H9 (cell line): ENCODE measurements around the gene PLEKHA8. TPM values are rescaled to one million over a fixed set of nuclear protein-coding genes. Genes with fewer than 3 reads are reported as not detected.

Experiments used
- DNase-seq: peaks from one replicate; pipeline ENCODE4 v3.0.0-alpha.2; 2017
- H2AFZ ChIP-seq: one replicate; pipeline ENCODE4 v1.6.1; 2013; ENCODE audit warnings: mild to moderate bottlenecking, low read length, control low read depth, moderate library complexity
- H2AK5ac ChIP-seq: 2 replicates; pipeline ENCODE4 v1.6.1; 2013; ENCODE audit warnings: low read length, control low read depth, mixed read lengths; ENCODE audit not compliant: insufficient read length
- H2BK120ac ChIP-seq: one replicate; pipeline ENCODE4 v1.6.1; 2013; ENCODE audit warnings: low read depth, mild to moderate bottlenecking, low read length, control low read depth, inconsistent platforms; ENCODE audit not compliant: poor library complexity, severe bottlenecking
- H2BK12ac ChIP-seq: 2 replicates; pipeline ENCODE4 v1.6.1; 2013; ENCODE audit warnings: low read length, control low read depth, mixed read lengths, low read depth; ENCODE audit not compliant: insufficient read length
- H2BK15ac ChIP-seq: 2 replicates; pipeline ENCODE4 v1.6.1; 2013; ENCODE audit warnings: low read depth, low read length, control low read depth
- H2BK20ac ChIP-seq: one replicate; pipeline ENCODE4 v1.6.1; 2013; ENCODE audit warnings: low read depth, mild to moderate bottlenecking, low read length, control low read depth, inconsistent platforms; ENCODE audit not compliant: poor library complexity, severe bottlenecking
- H2BK5ac ChIP-seq: 2 replicates; pipeline ENCODE4 v1.6.1; 2013; ENCODE audit warnings: low read length, control low read depth, mixed read lengths; ENCODE audit not compliant: insufficient read length
- H3K14ac ChIP-seq: 2 replicates; pipeline ENCODE4 v1.6.1; 2013; ENCODE audit warnings: low read length, control low read depth; ENCODE audit not compliant: insufficient read depth
- H3K18ac ChIP-seq: 2 replicates; pipeline ENCODE4 v1.6.1; 2013; ENCODE audit warnings: low read depth, mild to moderate bottlenecking, mixed read lengths, low read length, control low read depth; ENCODE audit not compliant: insufficient read length
- H3K23ac ChIP-seq: 2 replicates; pipeline ENCODE4 v1.6.1; 2013; ENCODE audit warnings: low read length, control low read depth, mixed read lengths, low read depth; ENCODE audit not compliant: insufficient read length
- H3K23me2 ChIP-seq: 2 replicates; pipeline ENCODE4 v1.6.1; 2013; ENCODE audit warnings: low read depth, mild to moderate bottlenecking, mixed read lengths, low read length, control low read depth; ENCODE audit not compliant: insufficient read length, poor library complexity, severe bottlenecking
- H3K27ac ChIP-seq: 2 replicates; pipeline ENCODE4 v1.5.1; 2013; ENCODE audit warnings: low read length, control low read depth, mixed read lengths, low read depth; ENCODE audit not compliant: insufficient read length
- H3K27me3 ChIP-seq: 2 replicates; pipeline ENCODE4 v1.6.1; 2013; ENCODE audit warnings: low read length, control low read depth, inconsistent platforms; ENCODE audit not compliant: insufficient read depth
- H3K4ac ChIP-seq: 2 replicates; pipeline ENCODE4 v1.6.1; 2013; ENCODE audit warnings: low read depth, mild to moderate bottlenecking, control low read depth, inconsistent platforms, low read length, moderate library complexity
- H3K4me1 ChIP-seq: 2 replicates; pipeline ENCODE4 v1.6.1; 2013; ENCODE audit warnings: low read length, control low read depth, inconsistent platforms; ENCODE audit not compliant: insufficient read depth
- H3K4me2 ChIP-seq: 2 replicates; pipeline ENCODE4 v1.6.1; 2013; ENCODE audit warnings: low read length, control low read depth, mixed read lengths; ENCODE audit not compliant: insufficient read length, insufficient read depth
- H3K56ac ChIP-seq: 2 replicates; pipeline ENCODE4 v1.6.1; 2013; ENCODE audit warnings: low read depth, mild to moderate bottlenecking, mixed read lengths, low read length, control low read depth; ENCODE audit not compliant: insufficient read length
- H3K79me1 ChIP-seq: 2 replicates; pipeline ENCODE4 v1.6.1; 2013; ENCODE audit warnings: low read depth, mild to moderate bottlenecking, moderate library complexity, low read length, control low read depth, inconsistent platforms; ENCODE audit not compliant: insufficient read depth, poor library complexity, severe bottlenecking
- H3K79me2 ChIP-seq: 2 replicates; pipeline ENCODE4 v1.6.1; 2013; ENCODE audit warnings: low read length, control low read depth, inconsistent platforms; ENCODE audit not compliant: insufficient read depth
- H3K9ac ChIP-seq: 2 replicates; pipeline ENCODE4 v1.6.1; 2013; ENCODE audit warnings: low read length, control low read depth, mixed read lengths; ENCODE audit not compliant: insufficient read length; ENCODE audit errors: extremely low read depth
- H3K9me3 ChIP-seq: one replicate; pipeline ENCODE4 v1.6.1; 2013; ENCODE audit warnings: low read depth, low read length, inconsistent platforms; ENCODE audit not compliant: control insufficient read depth
- H3T11ph ChIP-seq: one replicate; pipeline ENCODE4 v1.6.1; 2013; ENCODE audit warnings: mild to moderate bottlenecking, low read length, control low read depth, inconsistent platforms
- H4K20me1 ChIP-seq: one replicate; pipeline ENCODE4 v1.6.1; 2013; ENCODE audit not compliant: control insufficient read depth, insufficient read length, insufficient read depth
- H4K5ac ChIP-seq: 2 replicates; pipeline ENCODE4 v1.6.1; 2013; ENCODE audit warnings: low read depth, mild to moderate bottlenecking, mixed read lengths, low read length, control low read depth; ENCODE audit not compliant: insufficient read length
- H4K8ac ChIP-seq: replicated peaks from 2 replicates; pipeline ENCODE4 v1.6.1; 2013; ENCODE audit warnings: low read length, control low read depth, mixed read lengths, low read depth; ENCODE audit not compliant: insufficient read length
- H4K91ac ChIP-seq: 2 replicates; pipeline ENCODE4 v1.6.1; 2013; ENCODE audit warnings: low read depth, mild to moderate bottlenecking, moderate library complexity, mixed read lengths, low read length, control low read depth; ENCODE audit not compliant: insufficient read length
- H3K27ac Mint-ChIP-seq, 3 experiments: 2 replicates in 2 of 3; 3 replicates in 1 of 3; pipeline ENCODE4 v1.8.0; 2020 to 2021; ENCODE audit warnings: mixed read lengths in 3 of 3, mild to moderate bottlenecking in 1 of 3, moderate library complexity in 1 of 3
- H3K27me3 Mint-ChIP-seq: 2 replicates; pipeline ENCODE4 v1.8.0; 2021; ENCODE audit warnings: low read depth, mild to moderate bottlenecking, moderate library complexity, mixed read lengths
- H3K36me3 Mint-ChIP-seq, 3 experiments: 2 replicates in 2 of 3; 3 replicates in 1 of 3; pipeline ENCODE4 v1.8.0; 2020 to 2021; ENCODE audit warnings: low read depth in 3 of 3, mixed read lengths in 3 of 3; ENCODE audit not compliant: insufficient read depth in 1 of 3
- H3K4me1 Mint-ChIP-seq, 2 experiments: 2 replicates each; pipeline ENCODE4 v1.8.0; 2020; ENCODE audit warnings: mixed read lengths in 2 of 2
- H3K4me3 Mint-ChIP-seq, 2 experiments: 2 replicates in 1 of 2; 3 replicates in 1 of 2; pipeline ENCODE4 v1.8.0; 2020 to 2021; ENCODE audit warnings: mild to moderate bottlenecking in 2 of 2, mixed read lengths in 2 of 2, moderate library complexity in 1 of 2
- H3K9me3 Mint-ChIP-seq, 2 experiments: 2 replicates in 1 of 2; 3 replicates in 1 of 2; pipeline ENCODE4 v1.8.0; 2020; ENCODE audit warnings: mild to moderate bottlenecking in 2 of 2, mixed read lengths in 2 of 2, moderate library complexity in 1 of 2
- WGBS: extraction: QIAGEN DNeasy Blood & Tissue Kit; methylation state at CpG from one replicate; pipeline ENCODE4 v1.1.7; 2013; ENCODE audit warnings: missing lambda C conversion rate, low lambda C conversion rate, mixed read lengths; ENCODE audit not compliant: insufficient read length; ENCODE audit errors: extremely low coverage; 5-methylcytosine and 5-hydroxymethylcytosine counted together
- total RNA-seq: library from RNA; stranded (reverse); gene quantifications from 2 replicates; pipeline ENCODE4 v1.2.1, GENCODE V29; 2021
- TF ChIP-seq, protein P1 (sequence below): fragments of 200-600 bp; sonication (generic); conservative IDR thresholded peaks from 3 replicates; pipeline ENCODE4 v1.8.0; 2021; ENCODE audit warnings: antibody characterized with exemption, mild to moderate bottlenecking

Gene PLEKHA8
- total RNA-seq, 1 experiment from 2014 or later = 37.0 TPM

DNA sequence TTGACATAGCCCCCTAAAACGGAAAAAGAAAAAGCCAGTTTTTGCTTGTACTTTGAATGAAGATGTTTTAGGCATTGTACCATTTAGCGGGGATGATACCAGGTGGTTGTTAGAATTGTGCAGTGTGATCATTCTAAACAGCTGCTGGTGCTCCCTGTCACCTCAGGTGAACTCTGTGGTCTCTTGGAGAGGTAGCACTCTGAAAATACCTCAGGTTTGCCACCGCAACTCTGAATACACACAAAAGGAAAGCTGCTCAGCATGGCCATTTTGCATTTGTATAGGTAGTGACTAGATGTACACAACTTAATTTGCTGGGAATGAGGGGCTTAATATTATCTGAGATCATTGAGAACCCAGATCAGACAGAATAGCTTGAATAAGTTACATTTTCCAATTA lies 52.6 kb downstream of the PLEKHA8 start:
- TF ChIP-seq, protein P1, sequence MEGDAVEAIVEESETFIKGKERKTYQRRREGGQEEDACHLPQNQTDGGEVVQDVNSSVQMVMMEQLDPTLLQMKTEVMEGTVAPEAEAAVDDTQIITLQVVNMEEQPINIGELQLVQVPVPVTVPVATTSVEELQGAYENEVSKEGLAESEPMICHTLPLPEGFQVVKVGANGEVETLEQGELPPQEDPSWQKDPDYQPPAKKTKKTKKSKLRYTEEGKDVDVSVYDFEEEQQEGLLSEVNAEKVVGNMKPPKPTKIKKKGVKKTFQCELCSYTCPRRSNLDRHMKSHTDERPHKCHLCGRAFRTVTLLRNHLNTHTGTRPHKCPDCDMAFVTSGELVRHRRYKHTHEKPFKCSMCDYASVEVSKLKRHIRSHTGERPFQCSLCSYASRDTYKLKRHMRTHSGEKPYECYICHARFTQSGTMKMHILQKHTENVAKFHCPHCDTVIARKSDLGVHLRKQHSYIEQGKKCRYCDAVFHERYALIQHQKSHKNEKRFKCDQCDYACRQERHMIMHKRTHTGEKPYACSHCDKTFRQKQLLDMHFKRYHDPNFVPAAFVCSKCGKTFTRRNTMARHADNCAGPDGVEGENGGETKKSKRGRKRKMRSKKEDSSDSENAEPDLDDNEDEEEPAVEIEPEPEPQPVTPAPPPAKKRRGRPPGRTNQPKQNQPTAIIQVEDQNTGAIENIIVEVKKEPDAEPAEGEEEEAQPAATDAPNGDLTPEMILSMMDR = no peak
- WGBS = no CpG with 5 or more reads among the region's 3 CpGs

More for the DNA sequence above, 52.6 kb downstream of the PLEKHA8 start:
- Histone ChIP-seq H4K20me1 (no peaks in the 10 kb centered on the region), H2BK20ac (no peak overlapping the region), H3K23ac (no peak overlapping the region), H3K14ac (no peak overlapping the region), H3K27me3 (no peaks in the 10 kb centered on the region), H2AK5ac (no peak overlapping the region), H3K27ac (no peak overlapping the region), H2BK120ac (no peak overlapping the region), H2BK15ac (no peak overlapping the region), H3K18ac (no peak overlapping the region), H3K79me1 (no peaks in the 10 kb centered on the region), H4K91ac (no peak overlapping the region), H3K56ac (no peak overlapping the region), H3K4ac (no peak overlapping the region), H3K79me2 (no peaks in the 10 kb centered on the region), H3K9ac (no peak overlapping the region), H2BK12ac (no peak overlapping the region), H3K9me3 (no peaks in the 10 kb centered on the region), H3K4me1 (0 out of 2 replicates have a peak, but pooled peaks cover 3% of the 10 kb centered on the region), H3K4me2 (no peak overlapping the region), H2BK5ac (no peak overlapping the region), H4K5ac (no peak overlapping the region), H3K23me2 (no peaks in the 10 kb centered on the region), H2AFZ (no peak overlapping the region), H3T11ph (no peak overlapping the region), H4K8ac (no peak overlapping the region)
- H3K36me3 Mint-ChIP-seq = peaks cover 9 to 21% (median 10%) of the 10 kb centered on the region in 3 experiments; a peak in 5 of 7 replicates
- DNase-seq = no peak
- H3K4me3 Mint-ChIP-seq = no peak overlapping the region
- no peaks in the 10 kb centered on the region for H3K27me3 Mint-ChIP-seq
- H3K9me3 Mint-ChIP-seq = no peaks in the 10 kb centered on the region
- peaks cover 13 to 18% of the 10 kb centered on the region in 2 experiments for H3K4me1 Mint-ChIP-seq
- H3K27ac Mint-ChIP-seq = no peak overlapping the region
